GM19455 (cell line): ENCODE results near the gene FBXL12.
A peak's percentile ranks its signal among the peaks of the same experiment; 100 is the strongest.
"Not testable (repeated sequence)": the region's sequence is repeated elsewhere in the genome, so short reads cannot be mapped to it uniquely, and the experiment has no call there.

Experiments used
- ATAC-seq: cut with Tn5 transposase; IDR thresholded peaks from one replicate; pipeline ENCODE4 v1.9.1; 2021; ENCODE audit not compliant: unreplicated experiment

FBXL12 gene

DNA sequence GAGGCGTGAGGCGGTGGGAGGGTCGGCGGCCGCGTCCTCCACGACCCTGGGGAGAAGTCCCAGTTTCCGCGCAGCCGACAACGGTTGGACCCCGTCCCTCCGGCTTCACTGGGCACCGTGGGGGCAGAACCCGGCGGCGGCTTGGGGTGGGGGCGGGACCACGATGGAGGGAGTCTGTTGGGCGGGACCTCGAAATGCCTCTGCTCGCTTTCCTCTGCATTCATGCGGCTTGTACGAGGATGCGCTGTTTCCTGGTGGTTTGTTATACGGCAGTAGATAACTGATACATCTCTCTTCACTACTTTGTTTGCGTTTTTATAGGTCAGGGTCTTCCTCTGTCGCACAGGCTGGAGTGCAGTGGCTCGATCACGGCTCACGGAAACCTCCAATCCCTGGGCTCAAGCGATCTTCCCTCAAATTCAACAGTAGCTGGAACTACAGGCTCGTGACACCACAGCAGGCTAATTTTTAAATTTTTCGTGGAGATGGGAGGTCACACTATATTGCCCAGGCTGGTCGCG lies 25.7 kb downstream of the FBXL12 start:
- no peak for ATAC-seq

GRCh38 chr19:9792206-9793070 lies 26.4 kb downstream of the FBXL12 start:
- ATAC-seq = no peak

- ATAC-seq = peak; percentile 52
Measured at GRCh38 chr19:9791552-9792205, 27.2 kb downstream of the FBXL12 start.

DNA sequence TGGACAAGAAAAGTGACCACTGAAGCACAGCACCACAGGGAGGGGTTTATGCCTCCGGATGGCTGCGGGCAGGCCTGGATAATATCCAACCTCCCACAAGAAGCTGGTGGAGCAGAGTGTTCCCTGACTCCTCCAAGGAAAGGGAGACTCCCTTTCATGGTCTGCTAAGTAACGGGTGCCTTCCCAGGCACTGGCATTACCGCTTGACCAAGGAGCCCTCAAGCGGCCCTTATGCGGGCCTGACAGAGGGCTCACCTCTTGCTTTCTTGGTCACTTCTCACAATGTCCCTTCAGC lies 27.9 kb downstream of the FBXL12 start:
- ATAC-seq = not testable (repeated sequence)

- not testable (repeated sequence) for ATAC-seq
Measured at GRCh38 chr19:9789579-9789978, 29.3 kb downstream of the FBXL12 start.

DNA sequence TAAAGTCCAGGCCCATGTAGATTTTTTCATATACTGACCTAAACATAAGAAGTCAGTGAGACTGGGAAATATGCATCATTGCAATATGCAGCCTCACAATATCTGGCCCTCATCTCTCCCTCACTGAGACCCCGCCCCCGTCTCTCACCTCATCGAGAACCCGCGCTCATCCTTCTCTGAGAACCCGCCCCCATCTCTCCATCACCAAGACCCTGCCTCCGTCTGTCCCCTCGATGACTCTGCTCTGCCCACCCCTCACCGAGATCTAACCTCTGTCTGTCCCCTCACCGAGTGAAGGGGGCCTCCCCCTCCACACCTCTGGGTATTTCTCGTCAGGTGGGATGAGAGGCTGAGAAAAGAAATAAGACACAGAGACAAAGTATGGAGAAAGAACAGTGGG lies 29.8 kb downstream of the FBXL12 start:
- no peak for ATAC-seq

GRCh38 chr19:9788604-9789003 lies 30.3 kb downstream of the FBXL12 start:
- not testable (repeated sequence) for ATAC-seq

DNA sequence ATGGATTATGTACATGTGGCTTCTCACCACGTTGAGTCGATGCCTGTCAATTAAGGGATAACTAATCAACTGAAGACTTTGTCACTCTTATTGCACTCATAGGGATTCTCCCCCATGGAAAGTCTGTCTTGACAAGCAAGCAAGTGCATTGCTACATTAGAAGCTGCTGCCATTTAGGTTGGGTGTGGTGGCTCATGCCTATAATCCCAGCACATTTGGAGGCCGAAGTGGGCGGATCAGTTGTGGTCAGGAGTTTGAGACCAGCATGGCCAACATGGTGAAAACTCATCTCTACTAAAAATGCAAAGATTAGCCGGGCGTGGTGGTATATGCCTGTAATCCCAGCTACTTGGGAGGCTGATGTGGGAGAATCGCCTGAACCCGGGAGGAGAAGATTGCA lies 32.1 kb downstream of the FBXL12 start:
- ATAC-seq = no peak

DNA sequence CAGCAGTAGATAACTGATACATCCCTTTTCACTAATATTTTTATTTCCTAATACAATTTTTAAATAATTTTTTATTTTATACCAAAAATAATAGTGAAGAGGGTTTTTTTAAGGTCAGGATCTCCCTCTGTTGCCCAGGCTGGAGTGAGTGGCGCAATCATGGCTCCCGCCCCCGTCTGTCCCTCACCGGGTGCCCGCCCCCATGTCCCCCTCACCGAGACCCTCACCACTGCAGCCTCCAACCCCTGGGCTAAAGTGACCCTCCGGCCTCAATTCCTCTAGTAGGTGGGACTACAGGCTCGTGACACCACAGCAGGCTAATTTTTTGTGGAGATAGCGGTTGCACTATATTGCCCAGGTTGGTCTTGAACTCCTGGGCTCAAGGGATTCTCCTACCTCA lies 32.5 kb downstream of the FBXL12 start:
- ATAC-seq = no peak

- peak; percentile 57 for ATAC-seq
Measured at GRCh38 chr19:9785367-9786331, 33.2 kb downstream of the FBXL12 start.

GRCh38 chr19:9784163-9784496 lies 34.7 kb downstream of the FBXL12 start:
- ATAC-seq = not testable (repeated sequence)

DNA sequence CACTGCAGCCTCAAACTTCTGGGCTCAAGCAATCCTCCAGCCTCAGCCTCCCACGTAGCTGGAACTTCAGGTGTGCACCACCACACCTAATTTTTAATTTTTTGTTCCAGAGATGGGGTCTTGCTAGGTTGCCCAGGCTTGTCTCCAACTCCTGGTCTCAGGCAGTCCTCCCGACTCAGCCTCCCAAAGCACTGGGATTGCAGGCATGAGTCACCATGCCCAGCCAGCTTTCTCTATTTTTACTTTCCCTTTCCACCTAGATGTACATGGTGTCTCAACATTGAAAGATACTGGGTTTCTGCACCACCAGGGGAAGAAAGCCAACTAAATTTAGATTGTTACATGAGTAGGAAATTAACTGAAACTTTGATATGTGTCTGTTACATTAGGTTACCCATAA lies 36.5 kb downstream of the FBXL12 start:
- no peak for ATAC-seq

GRCh38 chr19:9768175-9769112 lies 50.4 kb downstream of the FBXL12 start, which contains the start of gene ZNF846:
TSS of gene ZNF846 (minus strand) at chr19:9768738. CDS start at chr19:9764950, 3,788 bp downstream.
- peak; percentile 93 for ATAC-seq
